ENCODE data around the gene RBMS3. TPM values are rescaled to one million over a fixed set of nuclear protein-coding genes. Genes with fewer than 3 reads are reported as not detected.

Gene RBMS3
- total and polyA plus RNA-seq, 2 of the 13 experiments (the other 11 are each of a cell fraction or from before 2014, with no cell fraction given) = not detected

DNA sequence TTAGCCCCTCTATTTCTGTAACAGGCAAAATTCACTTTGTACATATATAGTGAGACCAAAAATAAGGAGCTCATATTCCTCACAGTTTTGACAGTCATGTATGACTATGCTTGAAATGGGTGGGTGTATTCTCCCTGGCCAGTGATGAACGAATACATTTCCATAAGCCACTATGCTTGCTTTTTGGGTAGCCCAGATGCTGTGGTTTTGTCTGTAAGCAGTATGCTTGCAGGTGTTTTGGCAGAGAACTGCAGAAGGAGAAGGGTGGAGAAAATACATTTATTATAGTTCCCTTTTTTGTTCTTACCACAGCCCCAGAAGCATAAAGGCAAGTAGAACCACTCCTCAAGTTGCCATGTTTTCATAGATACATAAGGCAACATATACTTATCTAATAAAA lies 131.2 kb downstream of the RBMS3 start (continued):
- TF ChIP-seq SETDB1 (CRISPR knock-in tag; IDR thresholded peaks at IDR 0.05; ENCODE audit: borderline replicate concordance) (no peak), HNRNPUL1 (IDR thresholded peaks at IDR 0.05; ENCODE audit: low read depth, low read length) (no peak), ZNF10 (CRISPR knock-in tag; IDR thresholded peaks at IDR 0.05; ENCODE audit: borderline replicate concordance, low read depth) (no peak)

DNA sequence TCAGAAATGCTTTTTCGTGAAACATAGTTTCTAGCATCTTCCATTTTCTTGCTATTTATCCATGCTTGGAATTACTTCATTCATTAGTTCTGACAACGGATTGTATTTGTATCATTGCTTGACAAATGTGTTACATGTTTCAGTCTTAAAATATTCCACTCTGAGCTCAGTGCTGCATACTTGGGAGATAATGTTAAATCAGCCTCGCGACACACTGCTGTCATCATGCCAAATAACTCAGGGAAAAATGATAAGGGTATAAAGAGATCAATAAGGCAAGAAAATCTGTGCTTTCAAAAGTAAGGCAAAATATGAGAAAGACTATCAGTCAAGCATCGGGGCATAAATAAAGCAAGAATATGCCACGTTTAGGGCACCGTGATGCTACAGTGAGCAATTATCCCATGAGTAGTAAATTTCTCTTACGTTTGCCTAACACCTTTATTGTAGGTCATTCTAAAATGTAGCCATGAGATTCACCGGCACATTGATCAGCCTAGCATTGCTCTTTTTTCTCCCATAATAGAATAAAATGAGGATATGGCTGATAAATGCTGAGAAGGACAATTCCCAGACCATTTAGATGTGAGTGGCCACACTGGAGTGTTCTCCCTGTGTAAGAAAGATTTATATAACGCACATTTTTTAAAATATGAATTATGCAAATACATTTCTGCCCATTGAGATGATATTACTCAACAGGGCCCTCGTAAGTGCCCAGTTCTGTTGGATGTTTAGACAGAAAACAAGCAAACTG lies 133.8 kb downstream of the RBMS3 start:
- BruUV-seq (replicated peaks) = no TSS peak
- Histone ChIP-seq H3K36me3 (replicated peaks in 1 of 2; ENCODE audit: control insufficient read depth in 1 of 2, insufficient read depth in 2 of 2, low read length in 2 of 2) (no peaks in the 10 kb centered on the region), H3K4me2 (ENCODE audit: low read depth, low read length) (no peak overlapping the region), H3K79me2 (ENCODE audit: insufficient read depth, low read length) (no peaks in the 10 kb centered on the region), H3K9ac (ENCODE audit: insufficient read depth, low read depth, low read length) (no peak overlapping the region), H2AFZ (ENCODE audit: low read length) (no peak overlapping the region), H3K27me3 (ENCODE audit: control insufficient read depth in 1 of 2, insufficient read depth in 2 of 2, low read length in 2 of 2) (no peaks in the 10 kb centered on the region), H3K9me3 (ENCODE audit: low read length) (no peaks in the 10 kb centered on the region), H3K4me1 (ENCODE audit: insufficient read depth, low read length) (no peaks in the 10 kb centered on the region), H3K4me3 (replicated peaks in 1 of 3; ENCODE audit: insufficient read depth in 1 of 3, low read depth in 2 of 3, low read length in 3 of 3) (no peak overlapping the region), H4K20me1 (ENCODE audit: insufficient read depth, low read length) (no peaks in the 10 kb centered on the region), H3K27ac (ENCODE audit: extremely low read length, insufficient read depth, low read length) (no peak overlapping the region)
- CTCF ChIA-PET (ENCODE audit: low intra/inter-chr PET ratio, low total read pairs) = no interaction called here
- TF ChIP-seq MAFG (CRISPR knock-in tag; IDR thresholded peaks at IDR 0.05) = no peak
- TF ChIP-seq MTF1 (CRISPR knock-in tag; IDR thresholded peaks at IDR 0.05) = no peak
- TF ChIP-seq, protein P1, sequence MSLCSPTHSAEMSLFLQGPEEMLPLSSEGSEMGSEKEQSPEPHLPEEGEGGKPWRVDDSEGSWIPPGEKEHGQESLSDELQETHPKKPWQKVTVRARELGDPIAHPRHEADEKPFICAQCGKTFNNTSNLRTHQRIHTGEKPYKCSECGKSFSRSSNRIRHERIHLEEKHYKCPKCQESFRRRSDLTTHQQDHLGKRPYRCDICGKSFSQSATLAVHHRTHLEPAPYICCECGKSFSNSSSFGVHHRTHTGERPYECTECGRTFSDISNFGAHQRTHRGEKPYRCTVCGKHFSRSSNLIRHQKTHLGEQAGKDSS (CRISPR knock-in tag; IDR thresholded peaks at IDR 0.05; ENCODE audit: borderline replicate concordance, low read depth) = no peak
- TF ChIP-seq, protein P2, sequence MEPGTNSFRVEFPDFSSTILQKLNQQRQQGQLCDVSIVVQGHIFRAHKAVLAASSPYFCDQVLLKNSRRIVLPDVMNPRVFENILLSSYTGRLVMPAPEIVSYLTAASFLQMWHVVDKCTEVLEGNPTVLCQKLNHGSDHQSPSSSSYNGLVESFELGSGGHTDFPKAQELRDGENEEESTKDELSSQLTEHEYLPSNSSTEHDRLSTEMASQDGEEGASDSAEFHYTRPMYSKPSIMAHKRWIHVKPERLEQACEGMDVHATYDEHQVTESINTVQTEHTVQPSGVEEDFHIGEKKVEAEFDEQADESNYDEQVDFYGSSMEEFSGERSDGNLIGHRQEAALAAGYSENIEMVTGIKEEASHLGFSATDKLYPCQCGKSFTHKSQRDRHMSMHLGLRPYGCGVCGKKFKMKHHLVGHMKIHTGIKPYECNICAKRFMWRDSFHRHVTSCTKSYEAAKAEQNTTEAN (CRISPR knock-in tag; conservative IDR thresholded peaks at IDR 0.05) = no peak
- no peak for TF ChIP-seq RAD21 (CRISPR knock-in tag; IDR thresholded peaks at IDR 0.05)
- no peak for TF ChIP-seq SOX6 (IDR thresholded peaks at IDR 0.05)
- no peak for TF ChIP-seq SOX6 (CRISPR knock-in tag; IDR thresholded peaks at IDR 0.05)
- no peak for TF ChIP-seq ZSCAN21 (CRISPR knock-in tag; IDR thresholded peaks at IDR 0.05; ENCODE audit: borderline replicate concordance)
- no peak for TF ChIP-seq ZFAT (CRISPR knock-in tag; conservative IDR thresholded peaks at IDR 0.05)
- TF ChIP-seq ASH2L (IDR thresholded peaks at IDR 0.05; ENCODE audit: insufficient read length, low read depth, low read length) = no peak
- TF ChIP-seq KMT2B (CRISPR knock-in tag; IDR thresholded peaks at IDR 0.05) = no peak
- TF ChIP-seq RFX1 (IDR thresholded peaks at IDR 0.05) = no peak
- no peak for TF ChIP-seq POLR2AphosphoS5 (IDR thresholded peaks at IDR 0.05; ENCODE audit: low read depth, low read length)
- ATAC-seq = no peak
- intact Hi-C loops (cut with micrococcal nuclease; ENCODE audit: unreplicated experiment) = no loop called here
- 8% methylated on average over 11 of the region's 11 CpGs for WGBS (ENCODE audit: low lambda C conversion rate)
- no peak for FAIRE-seq
- POLR2A ChIA-PET = no interaction called here
- DNase-seq (ENCODE audit: low spot score) = no peak
- in situ Hi-C loops (cut with HindIII; ENCODE audit: extremely low pct_ligation_motif_present, low pct_unique_long_range_greater_than_20kb) = no loop called here
